Thyroid gland (tissue), 4 donors: Measurements from ENCODE around the gene SOX12. TPM values are rescaled to one million over a fixed set of nuclear protein-coding genes. Genes with fewer than 3 reads are reported as not detected.
"Not testable (repeated sequence)": the region's sequence is repeated elsewhere in the genome, so short reads cannot be mapped to it uniquely, and the experiment has no call there.

Experiments used
- DNase-seq, 2 donors: peaks; one replicate each; pipeline ENCODE4 v3.0.0-alpha.2; 2019
- H3K27ac ChIP-seq, 3 donors: fragments of 200-600 bp; sonication (generic); 1 replicate in 2 of 3; 2 replicates in 1 of 3; pipeline ENCODE4 v1.5.1; 2016 to 2019; ENCODE audit warnings: mild to moderate bottlenecking in 1 of 3, moderate library complexity in 1 of 3
- H3K27me3 ChIP-seq: fragments of 200-600 bp; sonication (generic); one replicate; pipeline ENCODE4 v1.5.1; 2019
- H3K36me3 ChIP-seq, 2 donors: fragments of 200-600 bp; sonication (generic); one replicate each; pipeline ENCODE4 v1.5.1; 2016 to 2019
- H3K4me1 ChIP-seq, 2 donors: fragments of 200-600 bp; sonication (generic); one replicate each; pipeline ENCODE4 v1.5.1; 2017 to 2019
- H3K4me3 ChIP-seq, 3 donors: fragments of 200-600 bp; sonication (generic); replicated peaks in 1 of 3; 1 replicate in 2 of 3; 2 replicates in 1 of 3; pipeline ENCODE4 v1.5.1; 2016; ENCODE audit warnings: mild to moderate bottlenecking in 1 of 3
- H3K9me3 ChIP-seq: fragments of 200-600 bp; sonication (generic); one replicate; pipeline ENCODE4 v1.5.1; 2017
- POLR2A ChIP-seq, 2 donors: fragments of 450-650 bp; IDR thresholded peaks; one replicate each; pipeline ENCODE4 v1.6.1; 2017; ENCODE audit warnings: antibody characterized with exemption in 2 of 2, mild to moderate bottlenecking in 2 of 2, moderate library complexity in 1 of 2
- WGBS, 2 donors: methylation state at CpG; one replicate each; pipeline ENCODE4 v1.1.5; 2017; 5-methylcytosine and 5-hydroxymethylcytosine counted together
- intact Hi-C: fragments of 100-400 bp; cut with DNase I; formaldehyde crosslinking; loops from one replicate; pipeline ENCODE4 v1.15.1; 2023
- total RNA-seq, 4 donors: library from RNA; depleted of rRNA; stranded (reverse); fragments of >200 nt; gene quantifications; one replicate each; pipeline ENCODE4 v1.2.3, GENCODE V29; 2016
- TF ChIP-seq, protein P1 (sequence below), 6 experiments: fragments of 200-600 bp in 3 of 6; fragments of 450-650 bp in 3 of 6; sonication (generic) in 3 of 6; IDR thresholded peaks; one replicate each; pipeline ENCODE4 v1.5.1; 2016 to 2019; ENCODE audit warnings: antibody characterized with exemption in 6 of 6, mild to moderate bottlenecking in 2 of 6, inconsistent platforms in 1 of 6, moderate library complexity in 1 of 6

SOX12 gene
- total RNA-seq, 4 donors from 2014 or later = 7.1 to 12.9 (median 9.0) TPM

- H3K4me3 ChIP-seq = no peak overlapping the region
- TF ChIP-seq, protein P1, sequence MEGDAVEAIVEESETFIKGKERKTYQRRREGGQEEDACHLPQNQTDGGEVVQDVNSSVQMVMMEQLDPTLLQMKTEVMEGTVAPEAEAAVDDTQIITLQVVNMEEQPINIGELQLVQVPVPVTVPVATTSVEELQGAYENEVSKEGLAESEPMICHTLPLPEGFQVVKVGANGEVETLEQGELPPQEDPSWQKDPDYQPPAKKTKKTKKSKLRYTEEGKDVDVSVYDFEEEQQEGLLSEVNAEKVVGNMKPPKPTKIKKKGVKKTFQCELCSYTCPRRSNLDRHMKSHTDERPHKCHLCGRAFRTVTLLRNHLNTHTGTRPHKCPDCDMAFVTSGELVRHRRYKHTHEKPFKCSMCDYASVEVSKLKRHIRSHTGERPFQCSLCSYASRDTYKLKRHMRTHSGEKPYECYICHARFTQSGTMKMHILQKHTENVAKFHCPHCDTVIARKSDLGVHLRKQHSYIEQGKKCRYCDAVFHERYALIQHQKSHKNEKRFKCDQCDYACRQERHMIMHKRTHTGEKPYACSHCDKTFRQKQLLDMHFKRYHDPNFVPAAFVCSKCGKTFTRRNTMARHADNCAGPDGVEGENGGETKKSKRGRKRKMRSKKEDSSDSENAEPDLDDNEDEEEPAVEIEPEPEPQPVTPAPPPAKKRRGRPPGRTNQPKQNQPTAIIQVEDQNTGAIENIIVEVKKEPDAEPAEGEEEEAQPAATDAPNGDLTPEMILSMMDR (IDR thresholded peaks at IDR 0.05) = no peak
- peak in 1 of 2 donors; percentile 6 for TF ChIP-seq POLR2A (IDR thresholded peaks at IDR 0.05)
- no peaks in the 10 kb centered on the region for H3K36me3 ChIP-seq
- H3K9me3 ChIP-seq = no peaks in the 10 kb centered on the region
- WGBS, 2 donors = 58 to 63% methylated on average over 10 of the region's 10 CpGs
- no peaks in the 10 kb centered on the region for H3K27me3 ChIP-seq
- H3K27ac ChIP-seq = peak overlapping the region; percentile 54 to 79 (median 71)
- intact Hi-C loops = no loop called here
- DNase-seq = peak; percentile 77 to 85
- peaks cover 22 to 37% of the 10 kb centered on the region in 2 donors for H3K4me1 ChIP-seq
These were observed 46.6 kb downstream of the SOX12 start for GRCh38 chr20:371755-372542.

- 83 to 90% methylated on average over 10 of the region's 11 CpGs for WGBS, 2 donors
- DNase-seq, H3K36me3 ChIP-seq, H3K9me3 ChIP-seq, H3K4me3 ChIP-seq, intact Hi-C loops, H3K27me3 ChIP-seq: not testable (repeated sequence)
- H3K27ac ChIP-seq = peak overlapping the region; percentile 54 to 79 (median 71)
- peaks cover 19 to 37% of the 10 kb centered on the region in 2 donors for H3K4me1 ChIP-seq
These were observed 47.3 kb downstream of the SOX12 start for GRCh38 chr20:372543-373082.

DNA sequence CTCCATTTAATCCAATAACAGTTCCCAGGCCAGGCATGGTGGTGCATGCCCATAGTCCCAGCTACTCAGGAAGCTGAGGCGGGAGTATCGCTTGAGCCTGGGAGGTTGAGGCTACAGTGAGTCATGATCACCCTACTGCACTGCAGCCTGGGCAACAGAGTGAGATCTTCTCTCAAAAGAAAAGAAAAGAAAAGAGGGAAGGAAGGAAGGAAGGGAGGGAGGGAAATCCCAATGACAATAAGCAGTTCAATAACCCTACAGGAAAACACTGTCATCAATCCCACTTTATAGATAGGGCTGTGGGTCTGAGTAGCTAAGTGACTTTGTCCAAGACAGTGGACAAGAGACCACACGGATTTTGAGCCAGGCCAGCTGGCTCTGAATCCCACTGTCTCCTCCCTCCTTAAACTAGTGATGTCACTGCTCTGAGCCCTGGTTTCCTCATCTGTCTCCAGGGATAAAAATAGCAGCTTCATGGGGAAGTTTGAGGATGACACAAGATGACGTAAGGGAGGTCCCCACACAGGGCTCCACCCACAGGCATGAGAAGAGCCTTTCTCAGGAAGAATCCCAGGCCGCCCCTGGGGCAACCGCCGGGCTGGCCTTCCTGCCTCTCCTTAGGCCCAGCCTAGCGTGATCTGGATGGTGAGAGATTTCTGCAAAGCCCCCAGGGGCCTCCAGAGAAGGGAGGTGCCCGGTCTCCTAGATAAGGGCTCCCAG, 48.0 kb downstream of the SOX12 start:
- no peaks in the 10 kb centered on the region for H3K36me3 ChIP-seq
- H3K4me3 ChIP-seq = no peak overlapping the region
- H3K4me1 ChIP-seq = peaks cover 19 to 37% of the 10 kb centered on the region in 2 donors
- DNase-seq = no peak
- no peaks in the 10 kb centered on the region for H3K9me3 ChIP-seq
- intact Hi-C loops = no loop called here
- TF ChIP-seq, protein P1 (IDR thresholded peaks at IDR 0.05) = no peak
- TF ChIP-seq POLR2A (IDR thresholded peaks at IDR 0.05) = no peak
- WGBS, 2 donors = 67 to 79% methylated on average over 9 of the region's 9 CpGs
- H3K27me3 ChIP-seq = no peaks in the 10 kb centered on the region
- H3K27ac ChIP-seq = no peak overlapping the region

- Histone ChIP-seq H3K27ac (no peak overlapping the region), H3K27me3 (no peaks in the 10 kb centered on the region), H3K4me1 (peaks cover 19 to 30% of the 10 kb centered on the region in 2 donors), H3K4me3 (no peak overlapping the region), H3K36me3 (no peaks in the 10 kb centered on the region), H3K9me3 (no peaks in the 10 kb centered on the region)
- 88 to 92% methylated on average over 10 of the region's 10 CpGs for WGBS, 2 donors
- intact Hi-C loops = no loop called here
- DNase-seq = no peak
- no peak for TF ChIP-seq POLR2A (IDR thresholded peaks at IDR 0.05)
- TF ChIP-seq, protein P1 (IDR thresholded peaks at IDR 0.05) = no peak
These were observed 50.0 kb downstream of the SOX12 start for GRCh38 chr20:375265-375889.

DNA sequence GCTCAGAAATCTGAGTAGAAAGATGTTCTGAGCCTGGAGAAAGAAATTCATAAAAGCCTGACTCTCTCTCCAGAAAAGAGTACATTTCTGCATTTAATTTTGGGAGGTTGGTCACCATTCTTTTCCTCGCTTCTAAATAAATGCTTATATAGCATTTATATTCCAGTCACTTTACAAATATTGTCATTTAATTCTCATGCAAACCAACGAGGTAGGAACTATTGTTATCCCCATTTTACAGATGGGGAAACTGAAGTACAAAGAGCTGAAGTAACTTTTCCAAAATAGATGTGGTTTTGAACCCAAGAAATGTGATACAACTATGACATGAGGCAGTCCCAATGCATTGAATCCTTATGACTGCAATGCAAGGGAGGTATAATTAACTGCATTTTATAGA, 50.7 kb downstream of the SOX12 start:
- Histone ChIP-seq H3K9me3 (no peaks in the 10 kb centered on the region), H3K4me1 (peaks cover 11 to 23% of the 10 kb centered on the region in 2 donors), H3K4me3 (no peak overlapping the region), H3K27me3 (no peaks in the 10 kb centered on the region), H3K36me3 (no peaks in the 10 kb centered on the region), H3K27ac (no peak overlapping the region)
- 32 to 52% methylated on average over 2 of the region's 2 CpGs for WGBS, 2 donors
- TF ChIP-seq, protein P1 (IDR thresholded peaks at IDR 0.05) = no peak
- TF ChIP-seq POLR2A (IDR thresholded peaks at IDR 0.05) = no peak
- no peak for DNase-seq
- intact Hi-C loops = no loop called here
